NB4 (cell line): Measurements from ENCODE around the gene NTSR2.

Experiments
- DNase-seq: peaks from one replicate; pipeline ENCODE4 v3.0.0; 2010; ENCODE audit warnings: low read depth
- H3K4me3 ChIP-seq: one replicate; pipeline ENCODE4 v1.5.1; 2011; ENCODE audit warnings: mild to moderate bottlenecking, low read depth, low read length, moderate library complexity
- CTCF ChIP-seq: IDR thresholded peaks from one replicate; pipeline ENCODE4 v1.5.1; 2012; ENCODE audit warnings: low read depth, low read length
- MAX ChIP-seq: IDR thresholded peaks from 2 replicates; pipeline ENCODE4 v1.6.1; 2011; ENCODE audit warnings: low read depth, low read length
- MYC ChIP-seq: IDR thresholded peaks from 2 replicates; pipeline ENCODE4 v1.6.1; 2011; ENCODE audit warnings: low read depth, low read length
- POLR2A ChIP-seq: IDR thresholded peaks from 2 replicates; pipeline ENCODE4 v1.6.1; 2011; ENCODE audit warnings: mild to moderate bottlenecking; ENCODE audit not compliant: insufficient read length; ENCODE audit errors: extremely low read depth

The NTSR2 gene

GRCh38 chr2:11702946-11703345 is 33.0 kb upstream of the NTSR2 start:
- DNase-seq = no peak
- no peak for TF ChIP-seq CTCF
- no peak for TF ChIP-seq MYC
- no peak for TF ChIP-seq MAX
- no peak for TF ChIP-seq POLR2A

GRCh38 chr2:11701751-11702301 is 31.8 kb upstream of the NTSR2 start:
- peak; percentile 88 for TF ChIP-seq MAX
- TF ChIP-seq POLR2A = no peak
- TF ChIP-seq MYC = peak; percentile 75
- no peak for TF ChIP-seq CTCF
- DNase-seq = peak; percentile 82
- H3K4me3 ChIP-seq = no peak overlapping the region

More at GRCh38 chr2:11702946-11703345, 33.0 kb upstream of the NTSR2 start:
- H3K4me3 ChIP-seq = no peak overlapping the region

- TF ChIP-seq POLR2A (no peak), CTCF (no peak), MAX (no peak), MYC (no peak)
- DNase-seq = no peak
- H3K4me3 ChIP-seq = no peak overlapping the region
Measured at GRCh38 chr2:11701206-11701605, 31.2 kb upstream of the NTSR2 start.

GRCh38 chr2:11699686-11700670 is 30.0 kb upstream of the NTSR2 start:
- DNase-seq = no peak
- TF ChIP-seq POLR2A = no peak
- no peak for TF ChIP-seq CTCF
- no peak for TF ChIP-seq MYC
- no peak for TF ChIP-seq MAX

GRCh38 chr2:11698009-11698922 is 28.3 kb upstream of the NTSR2 start:
- H3K4me3 ChIP-seq = no peak overlapping the region
- no peak for DNase-seq
- TF ChIP-seq CTCF (no peak), POLR2A (no peak), MAX (no peak), MYC (no peak)

More at GRCh38 chr2:11699686-11700670, 30.0 kb upstream of the NTSR2 start:
- H3K4me3 ChIP-seq = no peak overlapping the region
